Thyroid gland (tissue), 4 donors: ENCODE data around the gene ZBTB33.

Experiments used
- POLR2A ChIP-seq, 2 donors: fragments of 450-650 bp; IDR thresholded peaks; one replicate each; pipeline ENCODE4 v1.6.1; 2017; ENCODE audit warnings: antibody characterized with exemption in 2 of 2, mild to moderate bottlenecking in 2 of 2, moderate library complexity in 1 of 2
- TF ChIP-seq, protein P1 (sequence below), 6 experiments: fragments of 200-600 bp in 3 of 6; fragments of 450-650 bp in 3 of 6; sonication (generic) in 3 of 6; IDR thresholded peaks; one replicate each; pipeline ENCODE4 v1.5.1; 2016 to 2019; ENCODE audit warnings: antibody characterized with exemption in 6 of 6, mild to moderate bottlenecking in 2 of 6, inconsistent platforms in 1 of 6, moderate library complexity in 1 of 6

DNA sequence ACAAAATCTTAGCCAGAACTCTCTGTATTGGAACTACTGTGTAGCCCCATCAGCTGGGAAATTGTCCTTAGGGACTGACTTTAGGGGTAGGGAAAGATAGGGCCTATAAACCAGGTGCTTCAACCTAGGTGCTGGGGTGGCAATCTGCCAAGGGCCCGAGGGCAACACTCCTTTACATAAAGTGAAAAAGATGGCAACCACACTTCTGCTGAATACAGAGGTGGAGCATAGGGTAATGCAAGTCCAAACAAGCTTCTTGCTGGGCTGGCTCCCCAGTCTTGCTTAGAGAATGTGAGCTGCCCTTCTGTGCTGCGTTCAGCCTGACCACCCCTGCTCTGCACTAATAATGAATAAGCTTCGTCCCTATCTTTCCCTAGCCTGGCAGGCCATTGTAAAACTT is 9.8 kb downstream of the ZBTB33 start:
- TF ChIP-seq, protein P1, sequence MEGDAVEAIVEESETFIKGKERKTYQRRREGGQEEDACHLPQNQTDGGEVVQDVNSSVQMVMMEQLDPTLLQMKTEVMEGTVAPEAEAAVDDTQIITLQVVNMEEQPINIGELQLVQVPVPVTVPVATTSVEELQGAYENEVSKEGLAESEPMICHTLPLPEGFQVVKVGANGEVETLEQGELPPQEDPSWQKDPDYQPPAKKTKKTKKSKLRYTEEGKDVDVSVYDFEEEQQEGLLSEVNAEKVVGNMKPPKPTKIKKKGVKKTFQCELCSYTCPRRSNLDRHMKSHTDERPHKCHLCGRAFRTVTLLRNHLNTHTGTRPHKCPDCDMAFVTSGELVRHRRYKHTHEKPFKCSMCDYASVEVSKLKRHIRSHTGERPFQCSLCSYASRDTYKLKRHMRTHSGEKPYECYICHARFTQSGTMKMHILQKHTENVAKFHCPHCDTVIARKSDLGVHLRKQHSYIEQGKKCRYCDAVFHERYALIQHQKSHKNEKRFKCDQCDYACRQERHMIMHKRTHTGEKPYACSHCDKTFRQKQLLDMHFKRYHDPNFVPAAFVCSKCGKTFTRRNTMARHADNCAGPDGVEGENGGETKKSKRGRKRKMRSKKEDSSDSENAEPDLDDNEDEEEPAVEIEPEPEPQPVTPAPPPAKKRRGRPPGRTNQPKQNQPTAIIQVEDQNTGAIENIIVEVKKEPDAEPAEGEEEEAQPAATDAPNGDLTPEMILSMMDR (IDR thresholded peaks at IDR 0.05) = no peak
- TF ChIP-seq POLR2A (IDR thresholded peaks at IDR 0.05) = no peak
